GM18498 (cell line): Measurements from ENCODE around the gene OR1E2.
"Not testable (repeated sequence)": the region's sequence is repeated elsewhere in the genome, so short reads cannot be mapped to it uniquely, and the experiment has no call there.

ENCODE experiments used
- ATAC-seq: cut with Tn5 transposase; IDR thresholded peaks from one replicate; pipeline ENCODE4 v1.9.1; 2021; ENCODE audit warnings: mild to moderate bottlenecking, moderate library complexity; ENCODE audit not compliant: unreplicated experiment

Gene OR1E2

DNA sequence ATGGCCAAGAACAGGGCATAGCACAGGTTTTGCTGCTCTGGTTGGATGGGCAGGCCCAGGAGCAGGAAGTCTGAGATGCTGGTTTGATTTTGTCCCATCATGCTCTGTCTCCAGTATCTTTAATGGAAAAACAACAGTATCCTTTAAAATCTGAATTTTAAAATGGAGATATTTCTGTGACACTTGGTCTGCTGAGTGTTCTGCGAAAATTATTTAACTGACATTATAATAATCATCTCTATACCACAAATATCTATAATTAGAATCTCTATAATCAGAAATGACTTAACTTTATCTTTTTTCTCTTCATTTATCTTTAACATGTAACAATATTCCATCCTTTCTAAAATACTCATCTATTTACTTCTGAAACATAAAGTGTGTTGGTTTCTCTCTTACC, 35.3 kb downstream of the OR1E2 start, which contains the start of gene OR1E1:
Gene OR1E1 (minus strand): TSS at position 101 of the 400 bp plus-strand sequence. CDS start 0 bp downstream, at position 101.
- no peak for ATAC-seq

- not testable (repeated sequence) for ATAC-seq
Measured at GRCh38 chr17:3397801-3398200, 35.8 kb downstream of the OR1E2 start.

GRCh38 chr17:3389791-3390190, 43.9 kb downstream of the OR1E2 start:
- ATAC-seq, result no peak

- ATAC-seq, result no peak
Measured at GRCh38 chr17:3385869-3386816, 47.5 kb downstream of the OR1E2 start, which contains the start of gene OR3A2. Gene OR3A2 (minus strand): TSS chr17:3386308.
